Ureter (tissue), 1 donor: Measurements from ENCODE around the gene CAMK2N1. TPM values are rescaled to one million over a fixed set of nuclear protein-coding genes. Genes with fewer than 3 reads are reported as not detected.

Experiments used
- DNase-seq: peaks from one replicate; pipeline ENCODE4 v3.0.0-alpha.2; 2020; ENCODE audit warnings: low spot score
- total RNA-seq: library from RNA; stranded (reverse); gene quantifications from one replicate; pipeline ENCODE4 v1.2.4, GENCODE V29; 2023
- donor health status: DM: yes; HTN: yes; CAD: no.

CAMK2N1 gene
- total RNA-seq, 1 donor from 2014 or later = 39.5 TPM

- DNase-seq = no peak
These were observed 6.2 kb downstream of the CAMK2N1 start for GRCh38 chr1:20479840-20480239.

GRCh38 chr1:20478057-20478635, 7.9 kb downstream of the CAMK2N1 start:
- no peak for DNase-seq

- no peak for DNase-seq
These were observed 8.5 kb downstream of the CAMK2N1 start for GRCh38 chr1:20477348-20478056.

GRCh38 chr1:20476265-20477038, 9.6 kb downstream of the CAMK2N1 start:
- DNase-seq = peak; percentile 73

GRCh38 chr1:20474996-20475395, 11.0 kb downstream of the CAMK2N1 start:
- no peak for DNase-seq

- no peak for DNase-seq
These were observed 11.6 kb downstream of the CAMK2N1 start for GRCh38 chr1:20474333-20474975.

- DNase-seq = no peak
These were observed 12.1 kb downstream of the CAMK2N1 start for GRCh38 chr1:20473894-20474293.

- DNase-seq = no peak
These were observed 12.9 kb downstream of the CAMK2N1 start for GRCh38 chr1:20472860-20473711.

- DNase-seq = no peak
These were observed 13.9 kb downstream of the CAMK2N1 start for GRCh38 chr1:20472121-20472520.

- DNase-seq = no peak
These were observed 15.8 kb downstream of the CAMK2N1 start for GRCh38 chr1:20470194-20470593.

GRCh38 chr1:20469406-20470076, 16.5 kb downstream of the CAMK2N1 start:
- no peak for DNase-seq

- no peak for DNase-seq
These were observed 19.7 kb downstream of the CAMK2N1 start for GRCh38 chr1:20466273-20466672.

- DNase-seq = no peak
These were observed 20.8 kb downstream of the CAMK2N1 start for GRCh38 chr1:20465187-20465586.

- DNase-seq = no peak
These were observed 22.5 kb downstream of the CAMK2N1 start for GRCh38 chr1:20463502-20463901.

- no peak for DNase-seq
These were observed 23.6 kb downstream of the CAMK2N1 start for GRCh38 chr1:20462397-20462796.

GRCh38 chr1:20458717-20459116, 27.3 kb downstream of the CAMK2N1 start:
- DNase-seq = no peak

- no peak for DNase-seq
These were observed 32.0 kb downstream of the CAMK2N1 start for GRCh38 chr1:20454004-20454403.

- DNase-seq = no peak
These were observed 36.2 kb downstream of the CAMK2N1 start for GRCh38 chr1:20449735-20450311.

- DNase-seq = no peak
These were observed 37.3 kb downstream of the CAMK2N1 start for GRCh38 chr1:20448671-20449071.

- DNase-seq = no peak
These were observed 38.2 kb downstream of the CAMK2N1 start for GRCh38 chr1:20447794-20448193.
